NCI-H82 (cell line): ENCODE data around the gene NDUFA11.
A peak's percentile ranks its signal among the peaks of the same experiment; 100 is the strongest.

ENCODE experiments used
- DNase-seq: peaks from one replicate; lab custom pipeline; 2025; lab: John Stamatoyannopoulos, UW

NDUFA11 gene

DNA sequence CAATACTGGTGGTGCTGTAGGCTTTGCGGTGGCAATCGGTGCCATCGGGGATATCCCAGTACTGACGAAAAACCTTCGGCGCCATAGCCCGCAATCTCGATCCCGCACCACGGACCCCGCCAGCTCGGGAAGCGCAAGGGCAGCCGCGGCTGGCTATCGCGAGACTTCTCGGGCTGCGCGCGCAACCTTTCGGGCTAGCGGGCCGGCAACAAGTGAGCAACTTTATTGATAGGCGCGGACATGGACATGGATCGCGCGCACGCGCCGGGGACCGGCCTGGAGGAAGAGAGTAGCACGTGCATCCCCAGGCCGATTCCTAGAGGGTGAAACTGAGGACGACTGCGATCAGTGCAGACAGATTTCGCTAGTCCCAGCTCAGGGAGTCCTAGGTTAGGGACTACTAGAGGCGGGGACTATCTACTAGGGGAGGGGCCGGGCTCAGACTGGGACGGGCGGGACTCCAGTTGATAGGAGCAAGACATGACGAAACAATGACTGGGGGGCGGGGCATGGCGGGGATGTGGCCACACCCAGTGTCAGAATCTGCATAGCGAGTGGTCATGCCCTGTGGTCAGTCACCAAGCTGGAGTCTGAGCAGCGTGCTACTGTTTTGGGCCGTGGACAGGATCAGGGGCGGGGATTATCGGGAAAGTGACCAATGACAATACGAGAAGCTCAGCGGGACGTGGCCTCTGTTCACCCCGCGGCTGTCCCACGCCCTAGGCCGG lies at the start of gene NDUFA11:
NDUFA11 (minus strand) TSS at position 167 of the 728 bp plus-strand sequence; CDS start at position 85, 82 bp downstream.
- DNase-seq, result peak; percentile 98

DNA sequence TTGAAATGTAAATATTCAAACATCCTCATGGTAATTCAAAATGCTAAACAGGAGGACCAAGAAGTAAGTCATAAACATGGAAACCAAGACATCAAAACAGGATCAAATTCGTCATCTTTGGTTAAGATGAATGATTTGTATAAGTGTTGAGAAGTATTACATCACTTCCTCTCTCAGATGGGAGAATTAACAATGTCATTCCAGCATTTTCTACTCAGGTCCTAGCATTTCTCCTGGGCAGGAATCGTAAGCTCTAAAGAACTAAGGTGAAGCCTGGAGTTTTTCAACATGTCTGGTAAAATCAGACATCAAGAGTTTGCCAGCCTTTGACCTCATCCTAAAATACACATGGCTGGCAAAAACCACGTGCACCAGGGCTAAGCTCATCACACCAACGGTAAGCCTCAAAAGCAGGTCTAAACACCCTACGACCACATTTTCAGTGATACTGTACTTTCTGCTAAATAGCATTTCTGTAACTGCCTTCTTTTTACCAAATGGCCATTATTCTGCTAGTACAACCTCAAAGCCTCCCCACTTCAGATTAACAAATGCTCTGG lies 49.5 kb upstream of the NDUFA11 start:
- no peak for DNase-seq

DNA sequence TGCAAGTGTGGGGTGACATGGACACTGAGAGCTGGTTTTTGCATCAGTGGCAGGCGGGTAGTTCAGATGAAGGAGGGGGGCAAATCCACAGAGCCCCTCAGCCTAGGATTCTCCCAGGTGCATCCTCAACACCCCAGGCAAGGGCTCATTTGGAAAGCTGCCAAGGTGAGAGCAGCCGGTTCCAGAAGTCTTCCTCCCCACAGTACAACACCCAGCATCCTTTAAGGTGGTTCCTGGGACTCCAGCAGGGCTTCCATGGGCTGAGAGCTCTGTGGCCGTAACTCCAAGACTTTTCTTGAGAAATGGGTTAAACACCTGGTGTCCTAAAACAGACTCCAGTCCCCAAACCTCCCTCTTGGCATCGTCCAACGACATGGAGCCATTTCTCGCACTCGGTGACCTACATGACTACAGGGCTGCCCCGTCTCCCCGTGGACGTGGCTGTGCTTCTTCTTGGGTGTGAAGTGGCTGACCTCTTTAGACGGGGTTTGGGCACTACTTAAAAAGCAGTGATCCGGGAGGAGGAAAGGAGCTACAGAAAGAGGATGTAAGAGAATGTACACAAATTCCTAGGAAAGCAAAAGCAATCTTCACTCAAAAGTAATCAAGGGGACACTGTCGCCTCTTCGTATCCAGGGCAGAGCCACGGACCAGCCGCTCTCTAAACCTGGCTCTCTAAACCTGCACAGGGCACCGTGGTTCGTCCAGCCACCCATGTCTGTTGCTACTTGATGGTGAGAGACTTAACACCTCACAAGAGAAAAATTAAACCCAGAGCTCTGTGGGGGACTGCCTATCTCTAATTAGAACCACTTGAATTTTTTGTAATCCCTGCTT lies 48.8 kb upstream of the NDUFA11 start:
- DNase-seq, result no peak

DNA sequence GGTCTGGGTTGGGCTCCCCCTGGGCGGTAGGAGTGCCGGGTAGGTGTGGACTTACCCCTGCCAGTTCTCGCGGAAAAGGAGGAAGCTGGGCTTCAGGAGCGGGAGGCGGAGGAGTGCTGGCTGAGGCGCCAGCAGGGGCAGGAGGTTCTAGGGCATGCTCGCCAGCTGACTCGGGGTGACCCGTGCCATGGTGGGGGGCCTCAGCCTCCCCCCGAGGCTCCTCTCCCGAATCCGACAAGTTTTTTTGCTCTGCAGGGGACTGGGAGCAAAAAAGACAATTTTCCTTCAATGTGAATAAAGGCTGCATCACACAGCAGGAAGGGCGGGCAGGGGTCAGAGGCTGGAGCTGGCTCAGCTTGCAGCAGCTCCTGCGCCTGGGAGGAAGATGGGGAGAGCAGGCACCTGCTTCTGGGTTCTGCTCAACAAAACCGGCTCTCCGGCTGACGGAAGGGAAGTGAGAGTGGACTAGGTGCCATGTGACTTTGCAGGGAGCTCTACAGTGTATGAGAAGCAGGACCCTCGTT lies 47.8 kb upstream of the NDUFA11 start:
- no peak for DNase-seq

DNA sequence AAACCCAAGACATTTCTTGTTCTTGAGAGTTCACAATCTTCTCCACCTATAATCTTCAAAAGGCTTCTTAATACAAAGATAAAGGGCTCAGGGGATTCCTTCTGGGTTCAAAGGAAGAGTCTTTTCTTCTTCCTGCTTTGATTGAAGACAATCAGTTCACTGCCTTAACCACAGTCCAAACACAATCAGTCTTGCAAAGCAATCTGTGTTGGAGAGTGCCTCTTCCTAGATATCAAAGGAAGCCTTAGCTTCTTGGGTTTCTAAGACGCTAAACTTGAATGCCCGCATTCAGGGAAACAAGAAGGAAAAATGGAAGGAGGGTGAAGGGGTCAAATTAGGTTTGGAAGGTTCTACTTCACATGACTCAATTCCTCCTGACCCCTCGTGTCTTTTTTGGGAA lies 47.2 kb upstream of the NDUFA11 start:
- no peak for DNase-seq

DNA sequence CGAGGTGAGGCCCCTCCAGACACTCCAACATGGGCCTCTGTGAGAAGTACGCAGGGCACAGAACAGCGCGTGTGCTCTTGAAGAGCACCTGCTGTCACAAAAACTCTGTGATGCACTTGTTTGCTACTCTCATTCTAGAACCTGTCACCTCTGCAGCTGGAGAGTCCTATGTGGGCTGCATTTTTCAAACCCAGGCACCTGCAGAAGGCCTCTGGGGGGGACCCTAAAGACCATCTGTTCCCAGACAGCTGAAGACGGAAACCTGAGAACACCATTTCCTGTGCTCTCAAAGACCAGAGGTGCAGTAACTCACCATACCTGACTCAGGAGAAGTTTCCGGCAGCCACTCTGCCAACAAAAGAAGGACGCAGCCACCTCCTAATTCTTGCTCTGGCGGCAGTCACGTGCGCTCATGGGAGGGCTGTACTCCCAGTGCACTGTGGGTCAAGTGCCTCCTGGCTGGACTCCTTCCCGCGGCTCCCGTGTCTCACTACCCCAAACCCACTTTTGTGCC lies 46.3 kb upstream of the NDUFA11 start:
- DNase-seq, result no peak

DNA sequence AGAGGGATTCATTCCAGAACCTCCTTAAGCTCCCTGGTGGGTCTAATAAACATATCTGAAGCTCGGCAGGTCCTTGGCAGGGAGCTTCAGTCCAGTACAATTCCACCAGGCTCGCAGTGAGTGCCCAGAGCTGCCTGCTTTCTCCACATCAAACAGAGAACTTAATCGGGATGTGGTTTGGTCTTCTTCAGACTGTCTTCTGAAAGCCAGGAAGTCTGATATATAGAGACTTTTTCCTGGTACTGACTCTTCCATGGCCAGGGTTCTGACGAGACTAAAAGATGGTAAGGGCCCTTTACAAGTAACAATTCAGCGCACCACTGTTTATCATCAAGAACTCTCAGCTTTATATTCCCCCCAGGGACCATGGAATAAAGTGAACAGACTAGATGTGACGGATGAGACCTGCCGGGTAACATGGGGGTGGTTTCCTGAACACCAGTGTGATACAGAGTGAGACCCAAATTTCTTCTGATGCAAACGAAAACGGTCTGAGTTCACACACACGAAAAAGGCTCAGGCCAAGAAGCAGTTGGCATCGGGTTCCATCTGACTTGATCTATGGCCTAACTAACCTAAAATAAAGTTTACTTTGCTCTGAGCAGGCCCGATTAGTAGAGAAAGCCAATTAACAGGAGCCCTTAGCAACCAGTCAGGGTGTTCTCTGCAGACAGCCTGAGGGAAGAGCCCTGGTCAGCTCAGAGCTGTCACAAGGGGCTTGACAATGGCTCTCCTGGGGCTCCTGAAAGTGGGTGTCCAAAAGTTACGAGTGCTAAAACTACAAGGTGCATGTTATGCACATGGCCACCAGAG lies 45.4 kb upstream of the NDUFA11 start:
- DNase-seq, result peak; percentile 61

DNA sequence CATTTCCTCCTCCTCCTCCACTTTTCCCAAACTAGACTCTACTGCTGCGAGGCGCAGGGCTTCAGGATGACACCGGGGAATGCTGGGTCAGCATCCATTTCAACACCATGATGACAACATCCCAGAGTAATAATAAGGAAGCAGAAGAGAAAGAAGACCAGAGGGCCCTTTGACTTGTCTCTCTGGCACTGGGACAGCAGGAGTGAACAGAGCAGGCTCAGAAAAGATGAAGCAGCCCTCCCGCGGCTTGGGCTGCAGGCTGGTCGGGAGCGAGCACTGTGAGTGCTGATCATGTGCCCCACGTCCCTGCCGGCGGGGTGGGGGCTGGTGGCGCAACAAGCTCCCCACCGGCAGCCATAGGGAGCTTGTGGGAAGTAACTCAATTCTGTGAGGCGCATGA lies 43.8 kb upstream of the NDUFA11 start:
- no peak for DNase-seq

DNA sequence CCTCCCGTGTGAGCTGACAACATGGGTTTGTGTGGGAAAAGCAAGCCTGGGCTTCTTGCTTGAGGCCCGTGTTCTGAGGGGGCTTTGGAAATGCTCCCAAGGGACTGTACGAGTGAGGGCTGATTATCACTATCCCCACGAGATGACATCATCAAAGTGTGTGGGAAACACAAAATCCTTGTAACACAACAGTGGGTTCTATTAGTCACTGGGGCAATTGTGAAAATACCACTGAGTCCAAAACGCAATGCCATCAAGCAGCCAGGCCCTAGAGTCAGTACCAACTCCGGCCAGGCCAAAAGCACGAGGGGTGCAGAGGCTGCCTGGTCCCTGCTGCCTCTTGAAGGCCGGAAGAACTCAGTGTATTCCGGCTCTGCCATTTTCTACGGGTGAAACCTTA lies 40.0 kb upstream of the NDUFA11 start:
- no peak for DNase-seq

DNA sequence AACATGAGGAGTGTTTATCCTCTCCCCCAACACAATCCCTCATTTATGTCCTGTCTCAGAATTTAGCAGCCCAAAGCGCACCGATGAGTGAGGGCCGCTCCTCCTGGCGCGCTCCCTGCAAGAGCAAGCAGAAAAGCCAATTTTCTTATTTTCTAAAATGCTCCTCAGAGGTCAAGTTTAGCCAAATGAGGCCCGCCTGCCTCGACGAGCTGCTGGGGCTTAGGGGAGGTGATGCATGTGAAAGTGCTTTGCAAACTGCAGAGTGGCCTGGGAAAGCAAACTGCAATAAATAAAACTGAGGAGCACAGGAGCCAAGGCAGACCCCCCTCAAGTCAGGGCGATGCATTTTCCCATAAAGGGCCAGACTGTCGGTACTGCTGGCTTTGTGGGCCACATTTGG lies 39.5 kb upstream of the NDUFA11 start:
- no peak for DNase-seq

DNA sequence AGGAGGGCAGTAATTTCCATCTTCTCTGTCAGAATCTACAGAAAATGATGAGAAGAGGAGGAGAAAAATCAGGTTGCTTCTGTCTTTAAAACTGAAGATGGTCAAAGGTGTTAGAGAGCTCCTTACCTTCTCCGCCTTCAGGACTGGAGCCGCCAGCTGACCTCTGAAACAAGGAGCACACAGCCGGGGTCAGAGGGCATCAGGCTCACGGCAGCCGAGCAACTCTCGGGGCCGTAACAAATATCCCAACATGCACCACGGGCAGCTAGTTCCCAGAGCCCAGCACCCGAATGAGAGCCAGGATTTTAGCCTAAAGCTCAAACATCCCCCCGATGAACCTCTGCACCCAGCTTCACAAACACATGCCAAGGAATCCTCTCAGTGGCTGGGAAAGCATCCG lies 38.1 kb upstream of the NDUFA11 start:
- DNase-seq, result no peak

DNA sequence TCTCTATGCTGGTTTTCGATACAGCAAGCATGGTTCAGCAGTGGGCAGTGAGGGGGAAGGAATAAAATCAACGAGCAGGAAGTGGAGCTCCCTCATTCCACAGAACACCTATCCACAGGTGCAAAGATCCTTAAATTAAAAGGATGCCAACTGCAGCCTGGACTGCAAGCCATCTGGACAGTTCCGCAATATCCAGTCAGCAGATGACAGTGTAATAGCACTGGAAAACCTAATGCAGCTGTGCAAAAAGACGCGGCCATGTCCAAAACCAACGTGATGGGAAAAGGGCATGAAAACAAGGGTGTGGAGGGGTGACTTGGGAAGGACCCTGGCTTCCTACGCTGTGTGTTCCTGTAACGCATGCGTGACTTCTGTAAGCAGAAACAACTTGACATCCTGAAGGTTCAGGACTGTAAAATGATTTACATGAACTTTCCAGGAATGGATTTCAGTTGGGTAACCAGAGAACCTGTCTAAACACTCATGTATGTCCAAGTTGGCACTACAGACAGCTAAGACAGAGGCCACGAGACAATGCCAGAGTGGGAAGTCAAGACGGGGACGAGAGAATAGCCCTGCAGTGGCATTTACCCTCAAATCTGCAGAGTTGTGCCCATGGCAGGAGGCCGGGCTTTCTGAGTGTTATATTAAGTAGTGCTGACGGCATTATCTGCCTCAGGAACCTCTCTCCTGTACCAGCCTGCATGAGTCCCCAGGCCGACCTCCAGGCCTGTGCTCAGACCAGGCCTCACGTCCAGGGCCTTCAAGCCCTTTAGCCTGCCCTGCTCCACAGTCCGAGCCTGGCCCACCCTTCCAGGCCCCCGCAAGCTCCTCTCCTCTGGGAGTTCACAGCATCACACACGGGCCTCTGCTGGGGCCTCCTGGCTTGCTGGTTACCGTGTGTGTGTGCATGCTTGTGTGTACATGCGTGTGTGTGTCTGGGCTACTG lies 36.9 kb upstream of the NDUFA11 start:
- DNase-seq, result no peak

DNA sequence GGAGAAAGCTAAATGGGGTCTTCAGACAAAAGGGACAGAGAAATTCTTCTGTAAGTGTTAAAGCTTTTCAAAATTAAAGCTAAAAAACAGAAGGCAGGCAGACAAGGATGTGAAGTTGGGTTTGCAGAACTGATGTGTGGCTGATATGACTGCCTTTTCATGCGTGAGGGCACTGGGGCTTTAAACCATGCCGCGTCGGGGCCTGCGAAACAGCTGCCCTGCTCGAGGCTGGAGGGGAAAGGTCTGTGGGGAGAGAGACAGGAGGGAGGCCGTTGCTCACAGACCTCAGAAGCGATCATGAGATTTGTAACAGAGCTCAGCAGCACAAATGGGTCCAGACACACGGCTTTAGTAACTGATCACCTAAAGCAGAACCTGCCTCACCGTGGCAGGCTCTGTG lies 34.0 kb upstream of the NDUFA11 start:
- DNase-seq, result no peak

DNA sequence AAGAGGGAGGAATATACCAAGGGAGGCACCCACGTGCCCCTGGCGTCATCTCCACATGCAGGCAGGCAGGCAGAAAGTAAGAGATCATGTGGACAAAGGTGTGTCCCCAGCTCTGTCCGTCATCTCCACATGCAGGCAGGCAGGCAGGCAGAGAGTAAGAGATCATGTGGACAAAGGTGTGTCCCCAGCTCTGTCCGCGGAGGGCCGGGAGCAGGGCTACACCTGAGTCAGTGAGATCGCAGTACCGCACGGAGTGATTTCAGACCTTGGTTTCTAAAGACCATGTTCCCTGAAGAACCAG lies 32.7 kb upstream of the NDUFA11 start:
- no peak for DNase-seq

DNA sequence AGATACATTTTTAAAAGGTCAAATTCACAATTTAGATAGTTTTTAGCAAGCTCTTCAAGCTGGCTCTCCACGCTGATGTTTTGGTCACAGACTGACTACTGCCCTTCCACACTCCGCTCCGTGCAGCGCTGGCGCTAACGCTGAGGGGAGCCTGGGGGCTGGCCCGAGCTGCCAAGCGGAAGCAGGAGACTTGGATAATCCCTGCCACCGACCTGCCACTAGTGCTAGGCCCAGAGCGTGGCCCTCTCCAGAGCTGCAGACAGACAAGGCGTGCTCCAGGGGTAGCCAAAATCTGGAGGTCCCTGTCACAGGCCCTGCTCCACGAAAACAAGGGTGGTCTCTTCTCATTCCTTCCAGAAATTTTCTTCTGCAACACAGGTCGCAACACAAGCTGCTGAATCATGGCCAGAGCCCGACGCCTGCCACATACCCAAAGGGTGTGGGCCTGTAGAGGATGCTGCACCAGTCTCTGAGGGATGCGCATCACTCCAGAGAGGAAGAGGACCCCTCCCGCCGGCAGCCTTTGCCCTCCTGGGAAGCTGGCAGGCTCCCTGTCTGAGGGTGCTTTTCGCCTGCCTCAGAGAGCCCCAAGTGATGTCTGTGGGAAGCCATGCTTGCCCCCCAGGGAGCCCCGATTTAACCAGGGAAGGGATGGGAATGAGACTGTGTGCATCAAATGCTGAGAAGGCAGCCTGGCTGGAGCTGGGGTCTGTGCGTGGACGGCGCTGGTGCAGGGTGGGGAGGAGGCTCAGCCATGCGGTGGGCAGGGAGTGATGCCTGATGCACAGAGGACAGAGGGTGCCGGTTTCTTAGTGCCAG lies 32.1 kb upstream of the NDUFA11 start:
- DNase-seq, result peak; percentile 57

DNA sequence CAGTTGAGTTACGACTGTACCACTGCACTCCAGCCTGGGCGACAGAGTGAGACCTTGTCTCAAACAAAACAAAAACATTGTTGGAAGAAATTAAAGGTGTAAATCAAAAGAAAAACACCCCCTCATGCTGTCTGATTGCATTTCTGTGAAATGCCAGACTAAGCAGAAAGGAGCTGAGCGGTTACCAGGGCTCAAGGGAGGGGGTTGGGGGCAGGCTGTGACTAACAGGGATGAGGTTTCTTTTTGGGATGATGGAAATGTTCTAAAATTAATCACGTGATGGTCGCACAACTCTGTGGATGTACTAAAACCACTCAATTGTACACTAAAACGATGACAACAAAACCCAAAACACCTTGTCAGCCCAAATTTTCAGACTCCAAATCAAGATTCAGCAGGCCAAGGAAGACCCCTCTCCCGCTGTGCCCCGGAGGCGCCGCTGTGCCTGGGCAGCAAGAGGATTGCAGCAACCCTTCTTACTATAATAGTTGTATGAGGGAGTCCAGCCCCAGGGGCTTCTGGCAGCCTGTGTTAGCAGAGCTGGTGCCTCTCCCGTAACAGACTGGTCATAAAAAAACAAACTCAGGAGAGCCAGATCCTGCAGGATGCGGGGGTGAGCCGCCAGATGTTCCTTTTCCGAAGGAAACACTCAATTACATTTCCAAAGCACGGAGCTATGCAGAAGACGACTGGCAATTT lies 31.3 kb upstream of the NDUFA11 start:
- DNase-seq, result peak; percentile 31

DNA sequence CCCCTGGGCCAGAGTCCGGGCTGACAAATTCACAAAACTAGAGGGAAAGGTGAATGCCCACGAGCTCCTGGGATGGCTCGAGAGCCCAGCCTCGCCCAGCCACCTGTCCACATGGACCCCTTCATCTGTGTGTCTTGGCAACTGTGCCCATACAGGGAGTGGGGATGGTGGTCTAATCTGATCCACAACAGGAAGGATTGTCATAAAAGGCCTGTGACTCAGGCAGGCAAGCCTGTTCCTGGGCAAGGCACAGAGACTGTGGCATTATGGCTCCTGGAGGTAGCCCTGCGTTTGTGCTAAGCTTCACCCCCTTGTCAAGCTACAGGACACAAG lies 30.4 kb upstream of the NDUFA11 start:
- no peak for DNase-seq

DNA sequence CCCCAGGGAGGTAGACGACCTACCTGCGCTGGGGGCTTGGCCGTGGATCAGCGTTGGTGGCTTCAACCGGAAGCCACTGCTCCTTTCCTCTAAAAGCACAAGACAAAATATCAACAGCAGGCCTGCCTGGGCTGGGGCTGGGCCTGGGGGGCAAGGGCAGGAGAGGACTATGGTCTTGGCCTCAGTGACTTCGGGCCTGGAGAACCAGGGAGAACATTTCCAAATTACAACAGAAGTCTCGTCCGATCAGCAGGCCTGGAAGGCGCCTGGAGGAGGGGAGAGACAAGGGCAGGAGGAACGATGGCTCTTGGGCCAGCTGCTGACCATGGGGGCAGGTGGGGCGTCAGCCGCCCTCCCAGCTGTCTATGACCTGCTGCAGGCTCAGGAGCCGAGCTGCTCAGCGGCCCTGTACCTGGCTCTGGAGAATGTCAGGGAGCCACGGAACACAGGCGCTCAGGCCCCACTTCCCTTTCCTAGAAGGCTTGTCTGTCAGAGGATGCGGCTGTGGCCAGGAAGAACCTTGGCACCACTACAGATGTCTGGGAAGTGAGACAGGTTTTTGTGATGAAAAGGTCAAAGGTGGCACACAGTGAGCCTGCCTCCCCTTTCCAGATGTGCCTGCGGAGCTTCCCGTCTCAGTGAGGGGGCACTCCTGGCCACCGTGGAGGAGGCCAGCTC lies 29.9 kb upstream of the NDUFA11 start:
- DNase-seq, result no peak
